NCI-H2196 (cell line): Measurements from ENCODE around the gene UBE2O.

Experiments
- DNase-seq: peaks from one replicate; lab custom pipeline; 2025; ENCODE audit not compliant: unreplicated experiment; lab: John Stamatoyannopoulos, UW

Gene UBE2O

DNA sequence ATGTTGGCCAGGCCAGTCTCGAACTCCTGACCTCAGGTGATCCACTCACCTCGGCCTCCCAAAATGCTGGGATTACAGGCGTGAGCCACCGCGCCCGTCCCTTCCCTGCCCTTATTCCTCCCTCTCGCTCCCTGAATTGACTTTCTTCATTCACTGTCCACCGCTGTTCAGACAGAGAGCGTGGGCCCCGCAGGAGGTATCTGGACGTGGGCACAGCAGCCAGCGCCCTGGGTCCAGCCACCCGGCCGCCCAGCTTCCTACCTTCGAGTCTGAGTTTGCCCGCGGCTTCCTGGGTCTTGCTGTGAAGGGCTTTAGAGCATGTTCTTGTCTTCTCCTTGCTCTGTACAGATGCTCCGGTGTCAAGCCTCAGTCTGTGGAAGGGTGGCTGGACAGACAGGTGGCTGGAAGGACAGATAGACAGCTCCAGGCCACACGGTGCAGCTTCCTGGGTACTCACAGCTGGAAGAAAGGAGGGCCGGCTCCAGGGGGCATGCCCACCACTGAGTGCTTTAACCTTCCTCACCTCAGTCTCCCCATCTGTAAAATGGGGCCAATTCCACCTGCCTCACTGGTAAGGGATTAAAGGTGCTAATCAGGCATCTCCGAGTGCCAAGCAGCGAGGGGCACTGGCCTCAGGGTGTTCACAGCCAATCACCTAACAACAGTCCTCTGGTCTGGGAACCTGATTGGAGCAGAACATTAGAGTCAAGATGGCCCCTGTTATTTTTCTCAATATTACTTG lies 34.7 kb upstream of the UBE2O start:
- no peak for DNase-seq

DNA sequence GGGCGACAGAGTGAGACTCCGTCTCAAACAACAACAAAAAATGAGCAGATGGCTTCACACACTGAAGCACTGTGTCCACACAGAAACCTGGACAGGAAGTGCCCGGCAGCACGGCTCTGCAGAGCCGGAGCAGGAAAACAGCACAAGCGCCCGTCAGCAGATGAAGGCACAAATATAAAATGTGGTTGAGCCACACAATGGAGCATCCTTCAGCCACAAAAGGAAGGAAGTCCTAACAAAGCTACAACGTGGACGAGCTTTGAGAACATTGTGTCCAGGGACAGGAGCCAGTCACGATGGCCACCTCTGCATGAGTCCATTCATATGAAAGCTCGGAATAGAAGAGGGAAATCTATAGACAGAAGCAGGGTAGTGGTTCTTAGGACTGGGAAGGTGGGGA lies 32.6 kb upstream of the UBE2O start:
- DNase-seq = no peak

DNA sequence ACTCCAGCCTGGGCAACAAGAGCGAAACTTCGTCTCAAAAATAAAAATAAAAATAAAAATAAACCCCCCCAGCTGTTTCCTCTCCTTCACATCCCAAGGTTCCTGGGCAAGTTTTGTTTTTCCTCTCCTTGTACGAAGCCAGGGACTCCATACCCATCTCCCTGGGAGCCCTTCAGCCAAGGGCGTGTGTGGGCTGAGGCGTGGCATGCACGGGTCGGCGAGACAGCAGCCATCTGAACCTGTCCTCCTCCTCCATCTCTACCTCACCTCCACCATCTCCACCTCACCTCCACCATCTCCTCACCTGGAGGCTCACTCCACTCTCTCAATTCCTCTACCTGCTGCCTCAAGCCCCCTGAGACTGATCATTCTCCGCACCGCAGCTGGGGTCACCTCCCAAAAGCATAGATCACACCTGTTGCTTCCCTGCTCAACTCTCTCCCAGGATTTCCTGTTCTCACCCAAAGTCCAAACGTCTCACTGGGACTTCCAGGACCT lies 31.3 kb upstream of the UBE2O start:
- DNase-seq = no peak

DNA sequence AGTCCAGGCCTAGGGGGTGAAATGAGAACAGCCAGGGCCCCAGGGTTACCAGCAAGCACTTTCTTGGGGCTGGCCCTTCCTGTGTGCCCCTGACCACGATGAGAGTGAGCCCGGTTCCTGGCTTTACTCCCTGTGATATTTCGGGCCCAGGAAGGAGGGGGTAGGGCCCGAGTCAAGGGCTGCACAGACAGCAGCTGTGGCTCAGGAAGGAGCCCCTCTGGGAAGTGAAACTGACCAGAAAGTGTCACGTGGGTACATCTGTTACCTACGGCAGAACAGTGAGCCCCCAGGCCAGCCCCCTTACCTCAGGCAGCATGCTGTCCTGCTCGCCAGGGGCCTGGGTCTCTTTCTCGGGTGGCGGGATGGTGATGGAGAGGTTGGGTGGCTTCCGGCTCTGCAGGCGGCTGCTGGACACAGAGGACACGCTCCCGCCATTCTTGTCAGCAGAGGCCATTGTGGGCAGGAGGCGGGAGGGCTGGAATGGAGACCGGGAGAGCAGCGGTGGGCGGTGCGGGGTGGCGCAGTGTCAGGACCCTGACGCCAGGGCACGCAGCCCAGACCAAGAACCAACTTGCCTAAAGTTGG lies 28.2 kb upstream of the UBE2O start:
- no peak for DNase-seq

DNA sequence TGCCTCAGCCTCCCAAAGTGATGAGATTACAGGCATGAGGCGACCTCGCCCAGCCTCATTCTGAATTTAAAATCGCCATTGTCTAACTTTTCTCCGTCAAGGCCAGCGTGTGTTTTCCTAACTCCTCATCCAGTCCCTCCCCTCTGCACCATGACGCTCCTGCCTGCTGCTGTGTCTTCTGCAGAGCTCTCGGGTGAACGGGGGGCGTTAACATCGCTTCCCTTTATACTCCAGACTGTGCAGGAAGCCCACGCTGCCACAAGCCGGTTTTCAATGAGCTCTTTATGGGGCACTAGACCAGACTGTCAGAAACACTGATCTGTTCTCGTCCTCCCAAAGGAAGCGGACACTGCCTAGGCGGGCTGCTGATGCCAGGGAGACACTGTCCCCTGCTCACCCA lies 27.7 kb upstream of the UBE2O start:
- no peak for DNase-seq

DNA sequence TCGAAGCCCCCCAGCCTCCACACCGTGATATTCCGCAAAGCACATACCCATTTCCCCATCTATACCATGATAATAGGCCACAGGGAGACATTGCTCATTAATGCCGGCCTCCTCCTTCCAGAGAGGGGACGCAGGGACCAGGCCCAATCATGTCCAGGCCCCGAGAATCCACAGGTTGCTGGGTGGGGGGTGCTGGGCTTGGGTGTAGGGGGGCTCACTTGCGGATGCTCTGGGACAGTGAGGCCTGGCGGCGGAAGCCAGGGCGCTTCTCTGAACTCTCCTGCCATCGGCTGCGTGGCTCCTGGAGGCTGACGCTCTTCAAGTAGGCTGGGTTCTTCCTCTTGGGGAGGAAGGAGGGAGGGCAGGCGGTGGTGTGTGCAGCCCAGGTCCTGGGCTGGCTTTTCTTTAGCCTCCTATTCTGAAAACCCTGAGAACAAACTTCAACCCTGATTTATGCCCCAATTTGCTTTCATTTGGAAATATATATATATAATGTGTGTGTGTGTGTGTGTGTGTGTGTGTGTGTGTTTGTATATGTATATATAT lies 26.6 kb upstream of the UBE2O start:
- DNase-seq = no peak

DNA sequence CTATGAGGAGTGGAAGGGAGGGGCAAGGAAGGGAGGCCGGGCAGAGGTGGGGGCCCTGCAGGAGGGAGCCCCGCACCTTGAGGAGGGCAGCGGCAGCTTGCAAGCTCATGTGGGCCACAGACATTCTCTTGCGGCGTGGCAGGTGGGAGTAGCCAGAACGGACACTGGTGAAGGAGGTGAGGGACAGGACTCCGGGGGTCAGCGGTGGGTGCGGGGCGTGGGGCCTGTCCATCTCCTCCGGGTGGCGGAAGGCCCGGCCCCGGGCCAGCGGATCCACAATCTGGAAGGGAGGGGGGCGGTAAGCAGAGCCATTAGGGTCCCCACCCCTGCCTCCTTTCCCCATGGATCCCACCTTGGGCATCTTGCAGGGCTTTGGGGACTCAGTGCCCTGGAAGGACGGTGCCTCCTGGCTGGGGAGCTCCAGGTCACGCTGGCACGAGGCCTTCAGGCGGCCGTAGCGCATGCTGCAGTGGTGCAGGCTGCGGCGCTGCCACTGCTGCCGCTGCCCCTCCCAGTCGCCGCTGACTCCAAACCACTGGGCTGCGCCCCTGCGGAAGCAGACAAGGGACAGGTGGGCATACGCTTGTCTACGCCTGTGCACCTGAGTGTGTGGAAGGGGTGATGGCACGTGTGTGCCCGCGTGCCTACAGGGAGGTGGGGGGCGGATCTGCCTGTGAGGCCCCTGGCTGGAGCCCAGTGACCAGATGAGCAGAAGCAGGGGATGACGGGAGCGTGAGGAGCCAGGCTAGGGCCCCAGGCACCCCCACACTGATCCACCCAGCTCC lies 26.0 kb upstream of the UBE2O start:
- DNase-seq = no peak

DNA sequence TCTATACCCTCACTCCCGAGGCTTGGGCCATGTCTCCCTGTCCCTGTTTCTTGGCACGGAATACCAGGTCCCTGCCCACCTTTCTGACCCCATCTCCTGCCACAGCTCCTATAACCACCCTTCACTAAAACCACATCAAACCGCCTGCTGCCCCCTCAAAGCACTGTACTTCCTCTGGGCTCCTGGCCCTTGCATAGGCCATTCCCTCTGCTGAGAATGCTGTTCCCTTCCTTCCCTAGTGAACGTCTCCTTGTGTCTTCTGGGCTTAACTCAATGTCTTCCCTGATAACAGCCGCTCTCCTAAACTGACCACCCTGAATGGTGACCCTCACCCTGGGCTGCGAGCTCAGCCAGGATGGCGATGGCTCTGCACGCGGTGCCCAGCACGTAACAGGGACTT lies 25.1 kb upstream of the UBE2O start:
- no peak for DNase-seq

DNA sequence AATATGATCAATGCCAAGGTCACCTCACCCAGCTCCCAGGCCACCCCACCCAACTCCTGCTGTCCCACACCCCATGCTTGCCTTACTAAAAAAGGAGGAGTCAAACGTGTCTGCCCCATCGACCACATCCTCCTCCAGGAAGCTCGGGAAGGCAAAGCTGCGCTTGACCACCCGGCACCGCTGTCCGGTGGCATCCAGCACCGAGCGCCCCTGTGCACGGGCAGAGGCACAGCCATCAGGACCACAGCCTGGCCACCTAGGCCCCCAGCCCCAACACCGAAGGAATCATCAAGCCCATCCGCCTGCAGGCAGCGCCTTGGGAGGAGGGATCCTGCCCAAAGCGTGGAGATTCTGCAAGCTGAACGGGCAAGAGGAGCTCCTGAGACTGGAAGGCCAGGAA lies 24.6 kb upstream of the UBE2O start:
- DNase-seq = no peak

DNA sequence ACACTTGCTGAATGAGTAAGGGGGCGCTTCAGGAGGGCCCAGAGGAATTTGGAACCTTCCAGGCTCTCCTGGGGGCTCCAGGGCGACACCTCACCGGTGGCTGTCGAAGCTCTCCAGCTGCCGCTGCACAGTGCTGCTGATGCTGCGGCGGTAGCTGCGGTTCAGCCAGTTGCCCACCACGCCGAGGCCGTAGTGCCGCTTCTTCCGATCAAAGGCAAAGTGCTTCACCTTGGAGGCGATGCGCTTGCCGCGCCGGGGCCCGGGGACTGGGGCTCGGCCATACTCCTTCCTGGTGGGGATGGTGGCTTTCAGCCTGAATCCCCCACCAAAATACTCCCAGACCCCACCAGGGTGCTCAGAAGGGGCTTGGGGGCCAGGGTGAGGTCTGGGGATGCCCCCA lies 23.8 kb upstream of the UBE2O start:
- DNase-seq = no peak

DNA sequence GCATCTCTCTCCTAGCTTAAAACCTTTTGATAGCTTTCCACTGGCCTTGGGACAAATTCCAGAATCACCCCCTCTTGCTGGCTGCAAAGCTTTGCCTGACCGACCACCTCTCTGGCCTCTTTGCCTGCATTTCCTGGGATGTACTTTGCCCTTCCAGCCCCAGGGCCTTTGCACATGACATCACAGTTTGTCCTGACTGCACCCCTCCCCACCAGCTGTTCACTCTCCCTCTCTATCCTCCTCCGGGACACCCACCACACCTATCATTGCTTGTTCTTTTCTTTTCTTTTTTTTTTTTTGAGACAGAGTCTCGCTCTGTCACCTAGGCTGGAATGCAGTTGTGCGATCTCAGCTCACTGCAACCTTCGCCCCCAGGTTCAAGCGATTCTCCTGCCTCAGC lies 22.4 kb upstream of the UBE2O start:
- DNase-seq = no peak

DNA sequence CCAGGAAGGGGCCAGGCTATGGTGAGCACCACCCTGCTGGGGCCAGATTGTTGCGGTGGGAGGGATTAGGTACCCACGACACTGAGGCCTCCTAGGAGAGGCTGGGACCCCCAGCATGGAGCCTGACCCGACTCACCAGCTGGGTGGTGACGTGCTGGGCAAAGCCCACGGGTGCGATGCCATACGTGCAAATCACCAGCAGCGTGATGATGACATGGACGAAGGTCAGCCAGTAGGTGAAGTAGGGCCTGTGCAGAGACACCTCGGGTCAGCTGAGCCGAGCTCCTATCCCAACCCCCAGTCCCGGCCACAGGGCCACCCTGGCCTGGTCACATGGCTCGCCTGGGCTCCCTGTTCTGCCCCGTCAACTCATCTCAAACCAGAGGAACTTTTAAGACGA lies 21.9 kb upstream of the UBE2O start:
- no peak for DNase-seq

DNA sequence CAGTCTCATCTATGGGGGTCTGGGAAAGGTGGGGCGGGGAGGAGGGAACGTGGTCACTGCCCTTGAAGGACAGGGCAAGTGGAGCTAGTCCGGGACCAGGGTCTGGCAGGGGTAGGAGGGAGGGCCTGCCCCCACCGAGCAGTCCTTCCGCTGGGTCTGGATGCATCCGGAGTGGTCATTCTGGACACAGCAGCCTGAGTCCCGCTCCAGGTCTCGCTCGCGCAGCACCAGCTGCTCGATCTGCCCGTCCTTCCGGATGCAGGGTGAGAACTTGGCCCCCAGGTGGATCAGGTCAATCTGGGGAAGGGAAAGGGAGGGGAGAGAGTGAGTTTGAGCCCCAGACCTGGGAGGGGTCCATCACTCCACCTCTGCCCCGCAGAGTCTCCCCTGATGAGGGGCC lies 21.3 kb upstream of the UBE2O start:
- DNase-seq = no peak

DNA sequence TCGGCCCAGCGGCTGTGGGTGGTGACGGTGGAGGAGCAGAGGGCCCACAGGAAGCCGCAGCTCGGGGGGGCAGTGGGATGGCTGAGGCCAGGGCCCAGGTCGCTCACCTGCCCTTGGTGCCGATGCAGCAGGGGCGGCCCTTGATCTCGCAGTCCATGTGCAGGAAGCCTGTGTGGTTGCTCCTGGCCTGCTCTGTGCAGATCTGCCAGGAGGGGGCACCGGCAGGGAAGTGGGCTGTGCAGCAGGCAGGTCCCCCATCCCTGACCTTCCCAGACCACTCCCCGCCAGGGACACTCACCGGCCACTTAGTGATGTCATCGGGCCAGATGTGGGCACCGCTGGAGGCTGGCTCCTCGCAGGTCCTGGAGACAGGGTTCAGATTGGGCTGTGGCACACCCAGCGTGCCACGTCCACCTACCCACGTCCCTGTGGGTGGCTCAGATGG lies 20.6 kb upstream of the UBE2O start:
- DNase-seq = peak; percentile 21

DNA sequence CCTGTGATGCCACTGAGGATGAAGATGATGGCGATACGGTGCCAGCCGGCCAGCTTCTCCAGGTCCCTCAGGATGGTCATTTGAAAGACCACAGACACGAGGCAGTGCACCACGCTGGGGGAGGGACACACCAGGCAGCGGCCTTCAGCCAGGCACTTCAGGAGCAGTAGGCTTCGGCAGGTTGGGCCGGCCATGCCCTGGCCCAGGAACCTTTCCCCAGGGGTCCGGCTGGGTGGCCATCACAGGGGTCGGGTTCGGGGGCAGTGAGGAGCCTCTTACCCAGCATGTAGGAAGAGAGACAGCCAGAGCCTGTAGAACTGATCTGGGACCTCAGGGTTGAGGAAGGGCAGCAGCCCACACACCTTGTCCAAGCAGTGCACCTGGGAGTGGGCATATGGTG lies 19.8 kb upstream of the UBE2O start:
- no peak for DNase-seq

DNA sequence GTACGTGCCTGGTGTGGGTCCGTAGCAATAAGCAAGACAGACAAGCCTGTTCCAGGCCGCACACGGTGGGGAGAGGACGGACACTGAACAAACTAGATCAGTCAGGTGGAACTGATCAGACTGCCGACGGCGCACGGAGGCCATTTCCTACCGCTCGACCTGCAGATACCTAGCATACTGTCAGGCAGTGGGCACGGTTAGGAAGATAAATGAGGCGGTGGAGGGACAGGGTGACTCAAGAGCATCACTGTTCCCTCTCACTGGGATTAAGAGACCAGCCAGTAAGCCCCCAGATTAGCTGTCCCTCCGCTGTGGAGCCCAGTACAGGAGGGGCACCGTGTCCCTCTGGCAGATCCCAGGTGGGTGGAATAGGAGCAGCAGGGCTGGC lies 19.3 kb upstream of the UBE2O start:
- no peak for DNase-seq

DNA sequence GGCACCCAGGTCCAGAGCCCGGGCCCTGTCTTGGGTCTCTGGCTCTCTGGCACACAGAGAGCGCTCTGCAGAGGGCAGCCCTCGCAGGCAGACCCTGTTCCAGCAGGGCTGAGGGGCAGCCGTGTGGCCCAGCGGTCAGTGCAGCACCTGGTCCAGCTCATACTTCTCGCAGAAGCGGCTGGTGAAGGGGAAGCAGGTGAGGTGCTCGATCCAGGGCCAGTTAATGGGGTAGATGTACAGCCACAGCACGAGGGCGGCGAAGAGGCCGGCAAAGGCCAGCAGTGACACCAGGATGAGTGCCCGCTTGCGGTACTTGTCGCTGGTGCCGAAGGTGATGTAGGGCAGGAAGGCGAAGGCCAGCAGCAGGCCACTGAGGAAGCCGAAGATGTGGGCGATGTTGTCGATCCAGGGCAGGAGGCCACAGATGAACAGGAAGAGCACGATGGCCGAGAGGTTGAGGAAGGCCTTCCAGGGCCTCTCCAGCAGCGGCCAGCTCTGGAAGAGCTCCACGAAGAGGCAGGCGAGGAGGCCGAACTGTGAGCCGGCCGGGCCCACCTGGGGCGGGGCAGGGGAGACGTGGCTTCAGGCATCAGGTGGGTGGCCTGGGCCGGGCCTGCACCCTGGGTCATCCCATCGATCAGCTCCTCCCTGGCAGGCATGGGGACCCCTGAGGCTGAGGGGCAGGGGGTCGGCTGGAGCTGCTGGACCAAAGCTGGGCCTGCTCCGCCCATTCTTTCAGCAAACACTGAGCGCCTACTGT lies 18.7 kb upstream of the UBE2O start:
- no peak for DNase-seq

DNA sequence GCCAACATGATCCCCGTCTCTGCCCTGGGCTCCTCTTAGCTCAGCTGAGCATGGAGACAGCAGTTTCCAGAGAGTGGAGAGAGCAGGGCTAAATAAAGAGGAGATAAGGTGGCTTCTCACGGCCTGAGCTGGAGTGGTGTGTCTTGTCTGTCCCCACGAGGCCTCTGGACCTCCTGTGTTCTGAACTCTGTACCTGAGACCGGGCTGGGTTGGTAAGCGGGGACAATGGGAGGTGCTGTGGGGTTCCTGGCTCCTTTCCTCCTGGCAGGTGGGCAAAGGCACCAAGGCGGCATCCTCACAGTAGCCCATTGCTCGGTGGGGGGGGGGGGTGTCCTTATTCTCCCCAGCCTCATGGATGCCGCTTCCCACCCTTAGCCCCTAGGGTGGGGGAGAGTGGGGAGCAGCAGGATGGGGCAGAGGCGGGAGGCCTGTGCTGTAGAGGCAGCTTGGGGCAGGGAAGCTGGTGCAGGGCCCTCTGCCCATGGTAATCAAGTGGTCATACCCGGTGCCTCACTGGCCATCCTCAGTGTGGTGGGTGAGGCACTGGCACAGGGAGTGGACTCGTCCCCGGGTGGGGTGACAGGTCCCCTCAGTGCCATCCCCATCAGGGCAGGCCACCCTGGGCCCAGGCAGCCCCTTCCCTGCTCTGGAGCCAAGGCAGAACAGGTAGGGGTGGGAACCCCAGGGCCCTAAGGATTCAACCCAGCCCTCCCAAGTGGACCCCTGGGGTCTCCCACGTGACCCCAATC lies 17.2 kb upstream of the UBE2O start:
- DNase-seq = no peak

DNA sequence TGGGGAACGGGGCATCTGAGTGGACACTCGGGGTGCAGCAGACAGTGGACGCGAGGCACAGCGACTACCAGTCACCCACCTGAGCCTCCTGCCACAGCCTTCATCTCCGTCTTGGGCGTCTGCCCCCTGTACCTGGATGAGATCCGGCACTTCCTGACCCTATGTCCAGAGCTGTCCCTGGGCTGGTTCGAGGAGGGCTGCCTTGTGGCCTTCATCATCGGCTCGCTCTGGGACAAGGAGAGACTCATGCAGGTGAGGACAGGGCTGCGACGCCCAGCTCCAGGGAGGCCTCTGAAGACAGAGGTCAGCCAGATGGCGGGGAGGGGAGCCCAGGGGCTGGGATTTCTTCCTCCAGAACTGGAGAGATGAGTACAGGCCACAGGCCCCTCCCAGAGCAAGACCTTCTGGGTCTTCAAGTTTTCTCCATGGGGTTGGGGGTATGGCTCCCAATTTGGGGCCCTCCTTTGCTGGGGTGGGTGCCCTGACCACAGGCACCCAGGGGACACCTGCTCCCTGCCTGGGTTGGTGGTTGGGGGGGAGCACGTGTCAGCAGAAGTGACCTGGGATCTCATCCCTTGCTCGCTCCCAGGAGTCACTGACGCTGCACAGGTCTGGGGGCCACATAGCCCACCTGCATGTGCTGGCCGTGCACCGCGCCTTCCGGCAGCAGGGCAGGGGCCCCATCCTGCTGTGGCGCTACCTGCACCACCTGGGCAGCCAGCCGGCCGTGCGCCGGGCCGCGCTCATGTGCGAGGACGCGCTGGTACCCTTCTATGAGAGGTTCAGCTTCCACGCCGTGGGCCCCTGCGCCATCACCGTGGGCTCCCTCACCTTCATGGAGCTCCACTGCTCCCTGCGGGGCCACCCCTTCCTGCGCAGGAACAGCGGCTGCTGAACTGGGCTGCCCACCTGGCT lies 16.4 kb upstream of the UBE2O start:
- no peak for DNase-seq
